NCI-H446 (cell line): Measurements from ENCODE around the gene CDHR5.

Experiments
- DNase-seq, 2 experiments: peaks; one replicate each; lab custom pipeline; 2025; lab: John Stamatoyannopoulos, UW

The CDHR5 gene

DNA sequence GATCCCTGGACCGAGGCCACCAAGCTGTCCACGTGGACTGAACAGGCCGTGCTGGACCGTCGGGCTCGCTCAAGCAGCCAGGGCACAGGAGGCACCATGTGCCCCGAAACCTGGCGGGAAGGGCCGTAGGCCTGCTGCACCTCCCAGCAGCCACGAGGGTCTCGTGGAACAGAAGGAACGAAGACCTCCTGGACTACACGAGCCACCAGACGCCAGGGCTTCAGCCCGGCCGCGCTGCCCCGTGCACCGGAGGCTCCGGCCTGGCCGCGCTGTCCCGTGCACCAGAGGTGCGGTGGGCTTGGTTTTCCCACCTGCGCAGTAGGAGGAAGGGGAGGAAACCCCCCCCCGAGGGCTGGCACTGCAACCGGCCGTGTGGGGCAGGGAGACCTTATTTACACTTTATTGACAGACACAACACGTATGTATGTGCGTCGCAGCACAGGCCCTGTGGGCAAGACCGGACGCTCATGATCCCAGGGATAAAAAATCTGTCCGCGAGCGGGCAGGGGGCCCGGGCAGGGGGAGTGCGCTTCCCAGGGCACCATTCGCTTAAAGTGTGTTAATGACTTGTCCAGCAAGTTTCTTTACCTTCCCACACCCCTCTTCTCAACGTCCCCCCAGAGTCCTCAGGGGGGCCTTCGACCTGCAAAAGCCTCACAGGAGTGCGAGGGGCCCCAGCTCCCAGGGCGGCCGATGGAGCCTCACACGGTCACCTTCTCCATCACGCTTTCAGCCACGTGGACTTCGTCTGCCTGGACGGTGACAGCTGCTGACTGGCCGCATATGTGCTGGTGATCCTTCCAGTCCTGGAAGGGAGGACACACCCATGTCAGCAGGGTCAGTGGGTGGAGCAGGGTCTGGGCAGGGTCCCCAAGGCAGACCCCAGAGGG lies 19.3 kb upstream of the CDHR5 start:
- no peak for DNase-seq

DNA sequence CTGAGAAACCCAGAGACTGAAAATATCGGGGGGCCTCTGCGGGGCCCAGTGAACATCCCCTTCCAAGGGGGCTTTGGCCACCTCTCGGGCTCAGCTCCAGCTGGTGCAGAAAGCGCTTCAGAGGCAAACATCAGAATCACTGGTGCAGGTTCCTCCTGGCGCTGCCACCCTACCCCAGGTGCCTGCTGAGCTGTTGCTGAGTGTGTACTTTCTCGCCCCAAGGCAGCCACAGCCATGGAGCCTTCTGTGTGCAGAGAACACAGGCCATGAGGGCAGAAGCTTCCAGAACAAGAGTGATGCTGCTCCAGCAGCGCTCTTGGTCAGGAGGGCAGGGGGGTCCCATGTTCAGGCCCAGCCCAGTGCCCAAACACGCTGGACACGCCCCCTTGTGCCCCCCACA lies 18.6 kb upstream of the CDHR5 start:
- no peak for DNase-seq

DNA sequence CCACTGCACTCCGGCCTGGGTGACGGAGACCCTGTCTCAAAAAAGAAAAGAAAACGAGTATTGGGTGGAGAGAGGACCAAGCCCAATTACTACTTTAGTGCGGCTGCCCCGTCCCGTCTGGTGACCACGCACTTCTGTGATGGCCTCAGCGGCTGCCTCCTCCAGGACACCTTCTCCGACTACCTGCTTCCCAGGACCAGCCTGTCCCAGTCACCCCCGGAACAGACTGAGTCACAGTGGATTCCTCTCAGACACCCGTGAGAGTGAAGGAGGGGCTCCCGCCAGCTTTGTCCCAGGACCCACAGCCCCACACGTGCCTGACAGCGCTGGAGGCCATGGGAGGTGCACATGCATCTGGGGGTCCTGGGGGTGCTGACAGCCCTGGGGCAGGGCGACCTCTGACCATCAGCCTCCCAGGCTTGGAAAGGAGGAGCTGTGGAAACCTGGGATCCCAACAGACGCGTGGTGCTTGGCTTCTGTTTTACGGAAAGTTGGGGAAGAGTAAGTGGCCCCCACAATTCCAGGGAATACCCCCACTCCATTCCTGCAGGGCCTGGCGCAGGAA lies 17.1 kb upstream of the CDHR5 start:
- no peak for DNase-seq

DNA sequence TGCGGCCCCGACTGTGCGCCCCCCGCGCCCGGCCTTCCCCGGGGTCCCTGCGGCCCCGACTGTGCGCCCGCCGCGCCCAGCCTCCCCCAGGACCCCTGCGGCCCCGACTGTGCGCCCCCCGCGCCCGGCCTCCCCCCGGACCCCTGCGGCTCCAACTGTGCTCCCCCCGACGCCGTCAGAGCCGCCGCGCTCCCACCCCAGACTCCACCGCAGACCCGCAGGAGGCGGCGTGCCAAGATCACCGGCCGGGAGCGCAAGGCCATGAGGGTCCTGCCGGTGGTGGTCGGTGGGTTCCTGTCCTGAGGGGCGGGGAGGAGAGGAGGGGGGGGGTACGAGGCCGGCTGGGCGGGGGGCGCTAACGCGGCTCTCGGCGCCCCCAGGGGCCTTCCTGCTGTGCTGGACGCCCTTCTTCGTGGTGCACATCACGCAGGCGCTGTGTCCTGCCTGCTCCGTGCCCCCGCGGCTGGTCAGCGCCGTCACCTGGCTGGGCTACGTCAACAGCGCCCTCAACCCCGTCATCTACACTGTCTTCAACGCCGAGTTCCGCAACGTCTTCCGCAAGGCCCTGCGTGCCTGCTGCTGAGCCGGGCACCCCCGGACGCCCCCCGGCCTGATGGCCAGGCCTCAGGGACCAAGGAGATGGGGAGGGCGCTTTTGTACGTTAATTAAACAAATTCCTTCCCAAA lies 15.4 kb upstream of the CDHR5 start:
- no peak for DNase-seq

DNA sequence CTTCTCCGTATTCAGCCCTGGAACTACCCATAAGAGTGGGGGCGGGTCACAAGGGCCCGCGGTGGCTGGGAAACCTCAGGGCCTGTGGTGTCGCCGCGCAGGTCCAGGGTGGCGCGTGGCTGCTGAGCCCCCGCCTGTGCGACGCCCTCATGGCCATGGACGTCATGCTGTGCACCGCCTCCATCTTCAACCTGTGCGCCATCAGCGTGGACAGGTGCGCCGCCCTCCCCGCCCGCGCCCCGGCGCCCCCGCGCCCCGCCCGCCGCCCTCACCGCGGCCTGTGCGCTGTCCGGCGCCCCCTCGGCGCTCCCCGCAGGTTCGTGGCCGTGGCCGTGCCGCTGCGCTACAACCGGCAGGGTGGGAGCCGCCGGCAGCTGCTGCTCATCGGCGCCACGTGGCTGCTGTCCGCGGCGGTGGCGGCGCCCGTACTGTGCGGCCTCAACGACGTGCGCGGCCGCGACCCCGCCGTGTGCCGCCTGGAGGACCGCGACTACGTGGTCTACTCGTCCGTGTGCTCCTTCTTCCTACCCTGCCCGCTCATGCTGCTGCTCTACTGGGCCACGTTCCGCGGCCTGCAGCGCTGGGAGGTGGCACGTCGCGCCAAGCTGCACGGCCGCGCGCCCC lies 14.7 kb upstream of the CDHR5 start:
- no peak for DNase-seq

DNA sequence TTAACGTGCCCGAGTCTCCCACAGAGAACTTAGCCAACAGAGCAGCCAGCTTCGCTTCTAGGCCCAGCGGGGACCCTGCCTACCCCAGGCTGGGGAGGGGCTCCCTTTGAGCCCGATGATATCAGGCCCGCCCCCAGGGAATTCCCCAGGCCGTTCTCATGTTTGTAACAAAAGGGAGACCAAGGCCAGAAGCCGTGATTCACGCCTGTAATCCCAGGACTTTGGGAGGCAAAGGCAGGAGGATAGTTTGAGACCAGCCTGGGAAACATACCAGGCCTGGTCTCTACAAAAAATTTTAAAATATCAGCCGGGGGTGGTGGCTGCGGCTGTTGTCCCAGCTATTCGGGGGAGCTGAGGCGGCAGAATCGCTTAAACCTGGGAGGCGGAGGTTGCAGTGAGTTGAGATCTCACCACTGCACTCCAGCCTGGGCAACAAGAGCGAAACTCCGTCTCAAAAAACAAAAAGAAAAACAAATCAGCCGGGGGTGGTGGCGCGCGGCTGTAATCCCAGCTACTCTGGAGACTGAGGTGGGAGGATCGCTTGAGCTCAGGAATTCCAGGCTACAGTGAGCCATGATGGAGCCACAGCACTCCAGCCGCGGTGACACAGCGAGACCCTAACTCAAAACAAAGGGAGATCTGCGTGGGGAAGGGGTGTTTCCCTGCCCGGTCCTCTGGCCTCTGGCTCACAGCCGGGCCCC lies 14.0 kb upstream of the CDHR5 start:
- DNase-seq = no peak

DNA sequence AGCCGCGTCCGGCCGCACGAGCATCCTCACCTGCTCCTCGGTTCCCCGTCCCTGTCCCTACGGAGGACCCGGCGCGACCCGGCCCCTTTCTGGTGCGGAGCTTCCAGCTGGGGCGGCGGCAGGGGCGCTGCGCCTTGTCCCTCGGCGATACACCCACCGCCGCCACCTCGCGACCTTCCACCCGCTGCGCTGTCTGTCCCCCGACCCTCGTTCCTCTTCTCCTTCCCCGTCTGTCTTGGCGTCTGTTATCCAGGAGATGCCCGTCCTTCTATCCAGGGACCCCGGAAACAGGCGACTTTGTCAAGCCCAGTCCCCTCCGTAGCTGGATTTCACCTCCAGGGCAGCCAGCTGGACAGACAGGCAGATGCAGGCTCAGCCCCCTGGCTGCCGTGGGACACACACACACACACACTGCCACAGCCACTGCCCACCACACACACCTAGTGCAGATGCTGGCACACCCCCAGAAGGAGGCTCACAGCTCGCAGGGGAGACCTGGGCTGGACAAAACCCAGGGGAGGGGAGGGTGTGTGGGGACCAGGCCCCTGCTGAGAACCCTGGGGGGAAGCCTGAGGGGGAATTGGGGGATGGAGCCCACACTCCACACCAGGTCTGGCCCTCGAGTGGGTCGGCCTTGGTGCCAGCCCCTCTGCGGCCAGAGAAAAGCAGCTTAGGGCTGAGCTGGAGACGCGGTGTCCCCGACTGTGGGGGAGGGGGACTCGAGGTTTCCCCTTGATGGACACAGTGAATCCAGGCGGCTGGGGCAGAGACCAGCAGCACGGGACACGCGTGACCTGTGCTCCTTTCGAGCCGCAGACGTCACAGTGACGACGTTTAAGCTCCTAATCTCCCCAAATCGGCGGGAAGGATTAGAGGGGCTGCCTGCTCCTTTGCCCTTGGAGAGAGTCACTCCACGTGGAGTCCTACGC lies 13.1 kb upstream of the CDHR5 start:
- no peak for DNase-seq

DNA sequence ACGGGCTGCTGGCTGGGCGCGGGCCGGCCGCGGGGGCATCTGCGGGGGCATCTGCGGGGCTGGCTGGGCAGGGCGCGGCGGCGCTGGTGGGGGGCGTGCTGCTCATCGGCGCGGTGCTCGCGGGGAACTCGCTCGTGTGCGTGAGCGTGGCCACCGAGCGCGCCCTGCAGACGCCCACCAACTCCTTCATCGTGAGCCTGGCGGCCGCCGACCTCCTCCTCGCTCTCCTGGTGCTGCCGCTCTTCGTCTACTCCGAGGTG lies 12.5 kb upstream of the CDHR5 start:
- DNase-seq = no peak

DNA sequence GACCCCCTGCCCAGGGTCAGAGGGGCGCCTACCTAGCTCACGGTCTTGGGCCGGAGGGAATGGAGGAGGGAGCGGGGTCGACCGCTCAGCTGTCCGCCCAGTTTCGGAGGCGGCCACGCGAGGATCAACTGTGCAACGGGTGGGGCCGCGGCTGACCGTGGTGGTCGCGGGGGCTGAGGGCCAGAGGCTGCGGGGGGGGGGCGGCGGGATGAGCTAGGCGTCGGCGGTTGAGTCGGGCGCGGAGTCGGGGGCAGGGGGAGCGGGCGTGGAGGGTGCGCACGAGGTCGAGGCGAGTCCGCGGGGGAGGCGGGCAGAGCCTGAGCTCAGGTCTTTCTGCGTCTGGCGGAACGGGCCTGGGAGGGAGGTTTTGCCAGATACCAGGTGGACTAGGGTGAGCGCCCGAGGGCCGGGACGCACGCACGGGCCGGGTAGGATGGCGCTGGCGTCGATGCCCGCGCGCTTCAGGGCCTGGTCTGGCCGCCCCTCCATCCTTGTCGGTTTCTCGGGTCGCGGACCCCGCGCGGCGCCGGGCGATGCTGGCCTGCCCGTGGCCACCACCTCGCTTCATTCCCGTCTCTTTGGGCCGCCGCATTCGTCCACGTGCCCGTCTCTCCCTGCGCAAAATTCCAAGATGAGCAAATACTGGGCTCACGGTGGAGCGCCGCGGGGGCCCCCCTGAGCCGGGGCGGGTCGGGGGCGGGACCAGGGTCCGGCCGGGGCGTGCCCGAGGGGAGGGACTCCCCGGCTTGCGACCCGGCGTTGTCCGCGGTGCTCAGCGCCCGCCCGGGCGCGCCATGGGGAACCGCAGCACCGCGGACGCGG lies 12.0 kb upstream of the CDHR5 start, which contains the start of gene DRD4:
DRD4 (plus strand) TSS at position 759 of the 822 bp plus-strand sequence; CDS start at position 795, 36 bp downstream.
- no peak for DNase-seq

DNA sequence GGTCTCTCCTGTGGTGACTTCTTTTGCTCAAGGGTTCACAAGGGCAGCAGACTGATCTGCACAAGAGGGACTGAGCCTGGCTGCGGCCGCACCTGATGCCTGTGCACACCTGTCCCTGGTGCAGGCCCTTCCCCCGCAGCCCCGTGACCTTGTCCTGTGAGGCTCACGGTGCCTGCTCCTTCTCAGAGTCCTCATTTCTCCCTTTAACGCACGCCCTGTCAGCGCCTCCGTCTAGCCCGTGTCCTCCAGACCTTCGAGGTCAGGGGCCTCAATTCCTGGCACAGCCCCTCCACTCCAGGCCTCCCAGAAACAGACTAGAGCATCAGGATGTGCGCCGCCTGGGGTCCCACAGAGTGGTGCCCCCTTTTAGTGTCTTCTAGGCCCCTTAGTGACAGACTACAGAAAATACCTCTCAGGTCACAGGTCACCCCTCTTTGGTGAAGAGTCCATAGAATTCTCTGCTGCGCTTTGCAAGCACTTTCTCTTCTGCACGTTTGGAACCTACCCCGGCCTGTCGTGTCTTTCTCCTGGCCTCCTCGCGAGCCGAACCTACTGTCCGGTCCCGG lies 11.3 kb upstream of the CDHR5 start:
- DNase-seq = no peak

DNA sequence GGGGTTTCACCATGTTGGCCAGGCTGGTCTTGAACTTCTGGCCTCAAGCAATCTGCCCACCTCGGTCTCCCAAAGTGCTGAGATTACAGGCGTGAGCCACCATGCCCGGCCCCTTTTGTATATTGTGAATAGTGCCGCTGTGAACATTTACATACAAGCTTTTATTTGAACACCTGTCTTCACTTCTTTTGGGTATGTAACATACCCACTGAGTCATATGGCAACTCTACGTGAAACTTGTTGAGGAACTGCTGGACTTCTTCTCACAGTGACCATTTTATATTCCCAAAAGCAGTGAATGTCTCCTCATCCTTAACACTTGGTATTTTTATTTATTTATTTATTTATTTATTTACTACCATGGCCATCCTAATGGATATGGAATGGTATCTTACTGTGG lies 6.1 kb upstream of the CDHR5 start:
- DNase-seq = no peak

DNA sequence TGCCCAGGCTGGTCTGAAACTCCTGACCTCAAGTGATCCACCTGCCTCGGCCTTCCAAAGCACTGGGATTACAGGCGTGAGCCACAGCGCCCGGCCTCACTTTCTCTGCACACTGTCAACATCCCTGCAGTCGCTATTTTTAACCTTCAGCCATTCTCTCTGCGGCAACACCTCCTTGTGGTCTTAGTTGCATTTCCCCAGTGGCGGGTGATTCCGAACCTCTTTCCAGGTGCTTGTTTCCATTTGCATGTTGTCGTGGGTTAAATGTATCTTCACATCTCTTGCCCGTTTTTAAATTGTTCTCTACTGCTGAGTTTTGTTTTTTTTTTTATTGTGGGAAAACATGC lies 4.5 kb upstream of the CDHR5 start:
- no peak for DNase-seq

DNA sequence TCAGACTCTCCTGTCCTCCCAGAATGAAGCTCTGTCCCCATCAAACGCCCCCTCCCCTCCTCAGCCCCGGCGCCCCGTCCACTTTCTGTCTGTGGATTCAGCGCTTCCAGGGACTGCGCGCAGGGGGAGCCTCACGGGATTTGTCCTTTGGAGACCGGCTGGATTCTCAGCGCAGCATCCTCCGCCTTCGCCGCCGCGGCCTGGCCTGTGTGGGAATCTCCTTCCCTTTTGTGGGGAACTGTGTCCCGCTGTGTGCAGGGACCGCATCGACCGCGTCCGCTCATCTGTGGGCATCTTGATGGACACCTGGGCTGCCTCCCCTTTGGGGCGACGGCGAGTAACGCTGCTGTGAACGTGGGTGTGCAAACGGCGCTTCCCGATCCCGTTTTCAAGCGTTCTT lies 3.3 kb upstream of the CDHR5 start:
- DNase-seq = no peak

DNA sequence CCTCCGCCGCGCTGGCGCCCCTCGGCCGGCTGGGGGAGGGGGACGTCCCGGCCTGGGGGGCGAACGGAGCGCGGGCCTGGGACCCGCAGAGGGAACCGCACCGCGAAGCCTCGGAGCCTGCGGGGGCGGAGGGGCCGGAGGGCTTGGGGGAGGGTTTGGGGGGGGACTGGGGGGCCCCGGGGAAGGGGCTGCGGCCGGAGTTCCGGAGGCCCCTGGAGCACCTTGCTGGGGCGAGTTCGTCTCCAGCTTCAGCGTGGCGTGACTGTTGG lies 2.5 kb upstream of the CDHR5 start:
- no peak for DNase-seq

DNA sequence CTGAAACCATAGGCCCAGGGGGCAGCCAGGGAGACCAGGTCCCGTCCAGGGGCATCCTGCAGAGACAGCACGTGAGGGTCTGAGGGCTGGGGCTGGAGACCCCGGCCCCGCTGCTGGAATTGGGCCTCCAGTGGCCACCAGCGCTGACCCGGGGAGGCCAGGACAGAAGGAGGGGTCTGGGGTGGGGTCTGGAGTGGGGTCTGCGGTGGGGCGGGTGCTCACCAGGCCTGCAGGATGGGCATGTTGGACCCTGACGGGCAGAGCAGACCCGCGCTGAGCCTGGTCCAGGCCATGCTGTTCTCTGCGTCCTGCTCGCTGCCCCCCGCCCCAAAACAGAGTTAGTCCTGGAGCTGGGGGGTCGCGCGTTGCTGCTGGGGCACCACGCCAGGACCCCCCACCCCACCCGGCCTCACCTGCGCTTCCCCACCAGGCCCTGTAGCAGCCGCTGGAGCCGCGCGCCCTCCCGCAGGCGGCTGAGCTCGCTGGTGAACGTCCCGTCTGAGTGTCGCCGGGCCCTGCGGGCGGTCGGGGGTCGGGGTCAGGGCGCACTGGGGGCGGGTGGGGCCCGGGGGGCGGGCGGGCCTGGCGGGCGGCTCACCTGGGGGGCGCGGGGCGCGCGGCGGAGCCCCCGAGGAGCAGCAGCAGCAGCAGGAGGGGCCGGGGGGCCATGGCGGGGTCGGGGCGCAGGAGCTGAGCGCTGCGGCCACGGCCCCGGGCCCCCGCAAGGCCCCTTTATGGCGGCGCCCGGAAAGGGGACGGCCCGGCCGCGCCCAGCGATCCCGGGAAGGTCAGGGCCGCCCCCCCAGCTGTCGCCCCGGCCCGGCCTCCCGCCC lies 1.9 kb upstream of the CDHR5 start, which contains the start of gene SCT:
SCT (minus strand) TSS at position 707 of the 833 bp plus-strand sequence; CDS start at position 669, 38 bp downstream.
- no peak for DNase-seq

DNA sequence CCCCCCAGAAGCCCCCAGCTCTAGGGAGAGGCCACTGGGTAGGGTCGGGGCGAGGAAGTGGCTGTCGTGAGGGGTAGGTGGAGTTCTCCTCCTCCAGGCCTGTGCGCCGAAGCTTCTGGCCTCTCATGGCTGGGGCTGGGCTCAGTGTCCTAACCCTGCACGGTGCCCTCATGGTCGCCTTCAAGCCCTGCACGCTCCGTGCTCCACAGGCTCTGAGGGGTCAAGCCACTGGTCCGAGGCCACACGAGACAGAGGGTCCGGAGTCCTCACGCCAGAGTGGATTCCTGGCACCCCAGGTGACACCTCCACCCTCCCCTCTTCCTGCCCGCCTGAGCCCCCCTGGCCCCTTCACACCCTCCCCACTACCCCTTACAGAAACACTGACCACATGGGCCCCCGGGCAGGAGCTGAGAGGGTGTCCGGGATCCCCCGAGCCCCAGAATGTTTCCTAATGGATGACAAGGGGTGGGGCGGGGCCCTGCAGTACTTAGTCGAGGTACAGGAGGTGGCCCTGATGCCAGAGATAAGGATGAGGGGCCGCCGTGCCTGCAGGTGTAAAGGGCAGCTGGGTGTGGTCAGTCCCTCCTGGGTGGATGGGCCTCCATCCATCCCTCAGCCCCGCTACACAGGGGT lies 997 bp upstream of the CDHR5 start:
- no peak for DNase-seq

DNA sequence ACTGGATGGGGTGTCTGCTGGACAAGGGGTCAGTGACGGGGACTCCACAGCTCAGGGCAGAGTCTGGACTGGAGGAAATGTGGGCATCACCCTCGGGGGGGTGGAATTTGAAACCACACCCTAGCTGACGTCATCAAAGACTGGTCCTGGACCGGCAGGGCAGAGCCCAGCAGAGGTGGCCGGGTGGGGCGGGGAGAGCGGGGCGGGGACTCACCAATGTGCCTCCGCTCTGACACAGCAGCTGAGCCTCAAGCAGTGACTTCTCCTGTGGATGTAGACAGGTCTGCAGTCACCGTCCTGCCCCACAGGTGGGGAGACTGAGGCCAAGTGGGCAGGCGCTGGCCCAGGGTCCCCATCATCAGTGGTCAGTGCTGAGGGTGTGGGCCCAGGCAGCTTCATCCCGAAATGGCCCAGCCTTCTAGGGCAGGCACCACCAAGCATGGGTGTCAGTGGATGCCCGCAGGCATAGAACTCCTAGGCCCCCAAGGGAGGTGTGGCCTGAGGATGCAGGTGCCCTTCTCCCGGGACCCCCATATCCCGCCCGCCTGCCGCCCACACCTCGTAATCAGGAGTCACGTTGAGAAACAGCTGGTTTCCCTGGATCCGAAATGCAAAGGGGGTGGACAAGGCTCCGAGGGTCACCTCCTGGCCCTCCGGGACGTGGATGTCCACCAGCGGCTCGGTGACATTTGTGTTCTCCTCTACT lies 603 bp downstream of the CDHR5 start:
- no peak for DNase-seq

DNA sequence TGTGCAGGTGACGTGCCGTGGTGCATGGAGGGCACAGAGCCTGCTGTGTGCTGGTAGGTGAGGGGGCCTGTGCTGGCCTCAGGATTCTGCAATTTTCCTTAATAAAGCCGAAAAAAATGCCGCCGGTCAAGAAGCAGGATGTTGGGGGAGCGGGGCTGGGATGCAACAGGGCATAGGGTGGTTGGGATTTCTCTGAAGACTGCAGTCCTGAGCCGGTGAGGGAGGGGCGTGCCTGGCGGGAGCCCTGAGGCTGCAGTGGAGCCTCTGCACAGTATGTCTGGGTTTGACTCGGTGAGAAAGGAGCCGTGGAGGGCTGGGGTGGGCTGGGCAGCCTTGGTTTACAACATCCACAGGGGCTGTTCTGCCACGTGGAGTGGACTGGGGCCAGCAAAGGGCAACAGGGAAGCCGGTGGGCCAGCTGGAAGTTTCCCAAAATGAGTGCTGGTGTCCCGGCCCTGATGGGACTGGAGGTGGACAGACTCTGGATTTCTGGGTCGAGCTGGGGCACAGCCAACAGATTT lies 1.3 kb downstream of the CDHR5 start:
- no peak for DNase-seq
